DND-41 (cell line): Measurements from ENCODE around the gene CACNB4.

Source experiments
- ATAC-seq: fragments of 200-7000 bp; cut with Tn5 transposase; 3 replicates; pipeline ENCODE4 v1.9.1; 2021; ENCODE audit warnings: low read depth; ENCODE audit not compliant: insufficient read depth
- DNase-seq: peaks from one replicate; pipeline ENCODE4 v3.0.0-alpha.2; 2020
- H2AFZ ChIP-seq: 2 replicates; pipeline ENCODE4 v1.6.0; 2012; ENCODE audit warnings: low read depth, low read length
- H3K27ac ChIP-seq: 2 replicates; pipeline ENCODE4 v1.5.1; 2012; ENCODE audit warnings: low read length, inconsistent platforms
- H3K27me3 ChIP-seq: fragments of 200-600 bp; sonication (generic); 2 replicates; pipeline ENCODE4 v1.6.0; 2012; ENCODE audit warnings: low read length, mild to moderate bottlenecking, inconsistent platforms; ENCODE audit not compliant: insufficient read depth, poor library complexity
- H3K36me3 ChIP-seq: 2 replicates; pipeline ENCODE4 v1.5.1; 2012; ENCODE audit warnings: low read length, inconsistent platforms; ENCODE audit not compliant: insufficient read depth
- H3K4me1 ChIP-seq: 2 replicates; pipeline ENCODE4 v1.5.1; 2012; ENCODE audit warnings: mild to moderate bottlenecking, low read length; ENCODE audit not compliant: insufficient read depth
- H3K4me2 ChIP-seq: 2 replicates; pipeline ENCODE4 v1.6.0; 2012; ENCODE audit warnings: mild to moderate bottlenecking, moderate library complexity, low read length, inconsistent platforms; ENCODE audit not compliant: insufficient read depth
- H3K4me3 ChIP-seq, 2 experiments: fragments of 200-600 bp in 1 of 2; shearing (Covaris generic) in 1 of 2; 2 replicates each; pipeline ENCODE4 v1.5.1; 2012 to 2016; ENCODE audit warnings: inconsistent platforms in 2 of 2, low read length in 2 of 2, mild to moderate bottlenecking in 2 of 2, low read depth in 1 of 2, moderate library complexity in 1 of 2
- H3K79me2 ChIP-seq: 2 replicates; pipeline ENCODE4 v1.6.0; 2012; ENCODE audit warnings: low read length, inconsistent platforms; ENCODE audit not compliant: insufficient read depth
- H3K9ac ChIP-seq: 2 replicates; pipeline ENCODE4 v1.6.0; 2012; ENCODE audit warnings: low read depth, mild to moderate bottlenecking, inconsistent platforms, low read length, moderate library complexity
- H3K9me3 ChIP-seq: 2 replicates; pipeline ENCODE4 v1.5.1; 2012; ENCODE audit warnings: low read length, moderate library complexity, mild to moderate bottlenecking, inconsistent platforms; ENCODE audit not compliant: insufficient read depth, severe bottlenecking
- H4K20me1 ChIP-seq: 2 replicates; pipeline ENCODE4 v1.6.0; 2012; ENCODE audit warnings: low read length; ENCODE audit not compliant: insufficient read depth
- CTCF ChIP-seq: IDR thresholded peaks from 2 replicates; pipeline ENCODE4 v1.5.1; 2012; ENCODE audit warnings: borderline replicate concordance, low read length, moderate library complexity, mild to moderate bottlenecking; ENCODE audit not compliant: poor library complexity, severe bottlenecking; ENCODE audit errors: extremely low read depth
- EZH2 ChIP-seq: IDR thresholded peaks from 3 replicates; pipeline ENCODE4 v1.6.1; 2012; ENCODE audit warnings: borderline replicate concordance, low read depth, mild to moderate bottlenecking, moderate library complexity, low read length, inconsistent platforms; ENCODE audit not compliant: severe bottlenecking

Gene CACNB4

DNA sequence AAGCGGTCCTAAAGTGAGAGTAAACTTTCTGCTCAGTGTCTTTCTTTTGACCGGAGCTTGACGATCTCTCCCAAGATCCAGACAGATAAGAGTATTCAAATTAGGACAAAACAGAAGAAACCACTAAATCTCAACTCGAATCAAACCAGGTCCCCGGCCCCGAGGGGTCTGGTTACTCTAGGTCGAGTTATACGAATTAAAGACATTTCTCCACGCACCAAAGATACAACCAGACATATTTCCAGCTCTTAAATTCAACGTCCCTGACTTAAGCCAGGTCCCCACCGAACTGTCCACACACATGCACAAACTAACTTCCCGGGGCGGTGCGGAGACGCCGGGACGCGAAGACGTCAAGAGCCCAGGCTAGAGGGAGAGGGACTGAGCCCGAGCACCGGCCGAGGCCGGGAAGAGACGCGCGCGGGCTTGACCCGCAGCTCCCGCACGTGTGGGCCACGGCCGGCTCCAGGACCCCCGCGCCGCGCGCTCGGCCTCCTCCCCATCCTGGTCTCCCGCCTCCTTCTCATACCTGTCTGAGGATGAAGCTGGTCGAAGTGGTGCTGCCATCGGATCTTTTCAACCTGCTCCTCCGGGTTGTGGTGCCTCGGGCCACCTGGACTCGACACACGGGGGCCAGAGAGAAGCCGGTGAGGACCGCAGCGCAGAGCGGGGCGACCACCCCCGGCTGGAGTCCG is 896 bp downstream of the CACNB4 start:
- TF ChIP-seq EZH2 (no peak), CTCF (no peak)
- Histone ChIP-seq H3K4me2 (no peak overlapping the region), H3K27me3 (no peaks in the 10 kb centered on the region), H3K9me3 (no peaks in the 10 kb centered on the region), H3K27ac (no peak overlapping the region), H4K20me1 (no peaks in the 10 kb centered on the region), H3K4me3 (no peak overlapping the region), H2AFZ (no peak overlapping the region), H3K79me2 (no peaks in the 10 kb centered on the region), H3K4me1 (no peaks in the 10 kb centered on the region), H3K9ac (no peak overlapping the region), H3K36me3 (no peaks in the 10 kb centered on the region)
- ATAC-seq = no peak
- no peak for DNase-seq

- no peak overlapping the region for H3K4me3 ChIP-seq
These were observed 1.5 kb downstream of the CACNB4 start for GRCh38 chr2:152097290-152097800.

DNA sequence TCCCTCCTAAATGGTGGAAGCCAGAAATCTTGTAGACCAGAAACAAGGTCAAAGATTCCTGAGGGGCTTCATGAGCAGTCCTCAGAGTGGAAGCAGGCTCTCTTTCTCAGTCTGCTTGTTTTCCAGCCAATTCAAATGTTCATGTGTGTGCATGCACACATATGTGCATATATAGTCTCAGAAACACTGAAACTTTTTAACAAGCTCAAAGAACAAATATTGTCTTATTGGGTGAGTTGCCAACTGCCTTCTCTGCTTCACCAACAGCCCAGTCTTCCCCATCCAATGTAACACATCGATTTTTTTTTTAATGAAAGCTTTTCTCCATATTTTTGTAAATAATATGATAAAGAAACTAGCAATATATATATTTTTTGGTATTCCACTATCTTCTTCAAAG is 3.7 kb downstream of the CACNB4 start:
- Histone ChIP-seq H3K4me1 (no peaks in the 10 kb centered on the region), H3K4me2 (no peak overlapping the region), H3K36me3 (no peaks in the 10 kb centered on the region), H4K20me1 (no peaks in the 10 kb centered on the region), H3K27me3 (no peaks in the 10 kb centered on the region), H2AFZ (no peak overlapping the region), H3K27ac (no peak overlapping the region), H3K79me2 (no peaks in the 10 kb centered on the region), H3K9me3 (no peaks in the 10 kb centered on the region), H3K4me3 (no peak overlapping the region), H3K9ac (no peak overlapping the region)
- no peak for DNase-seq
- no peak for TF ChIP-seq EZH2
- no peak for TF ChIP-seq CTCF
- no peak for ATAC-seq

More at GRCh38 chr2:152097290-152097800, 1.5 kb downstream of the CACNB4 start:
- no peaks in the 10 kb centered on the region for H3K4me1 ChIP-seq
- no peaks in the 10 kb centered on the region for H4K20me1 ChIP-seq
- H3K27ac ChIP-seq = no peak overlapping the region
- no peak for DNase-seq
- H2AFZ ChIP-seq = no peak overlapping the region
- no peak for ATAC-seq
- TF ChIP-seq EZH2 (no peak), CTCF (no peak)
- H3K9ac ChIP-seq = no peak overlapping the region
- H3K79me2 ChIP-seq = no peaks in the 10 kb centered on the region
- H3K9me3 ChIP-seq = no peaks in the 10 kb centered on the region
- H3K4me2 ChIP-seq = no peak overlapping the region
- no peaks in the 10 kb centered on the region for H3K36me3 ChIP-seq
- no peaks in the 10 kb centered on the region for H3K27me3 ChIP-seq
